CD1c-positive myeloid dendritic cell (primary cell): Measurements from ENCODE around the gene GAPDH.
A peak's percentile ranks its signal among the peaks of the same experiment; 100 is the strongest.
"Not testable (repeated sequence)": the region's sequence is repeated elsewhere in the genome, so short reads cannot be mapped to it uniquely, and the experiment has no call there.

Source experiments
- DNase-seq: peaks from one replicate; pipeline ENCODE4 v3.0.0-alpha.2; 2016; ENCODE audit errors: extremely low spot score

Gene GAPDH

GRCh38 chr12:6546016-6546415 is 11.7 kb downstream of the GAPDH start:
- DNase-seq: no peak

GRCh38 chr12:6547566-6547965 is 13.2 kb downstream of the GAPDH start:
- no peak for DNase-seq

GRCh38 chr12:6547987-6548386 is 13.7 kb downstream of the GAPDH start:
- no peak for DNase-seq

GRCh38 chr12:6548556-6548955 is 14.2 kb downstream of the GAPDH start:
- no peak for DNase-seq

GRCh38 chr12:6548966-6549683 is 14.8 kb downstream of the GAPDH start:
- DNase-seq: peak; percentile 67

GRCh38 chr12:6549684-6550151 is 15.4 kb downstream of the GAPDH start:
- DNase-seq: no peak

- DNase-seq: peak; percentile 67
These were observed 16.2 kb downstream of the GAPDH start for GRCh38 chr12:6550294-6551062.

GRCh38 chr12:6551063-6551461 is 16.7 kb downstream of the GAPDH start:
- no peak for DNase-seq

GRCh38 chr12:6551496-6552139 is 17.3 kb downstream of the GAPDH start:
- no peak for DNase-seq

GRCh38 chr12:6552140-6552551 is 17.8 kb downstream of the GAPDH start:
- DNase-seq: no peak

GRCh38 chr12:6553051-6553868 is 18.9 kb downstream of the GAPDH start:
- no peak for DNase-seq

- peak; percentile 72 for DNase-seq
These were observed 20.1 kb downstream of the GAPDH start for GRCh38 chr12:6554168-6555017.

- peak; percentile 66 for DNase-seq
These were observed 20.8 kb downstream of the GAPDH start for GRCh38 chr12:6555018-6555691.

- not testable (repeated sequence) for DNase-seq
These were observed 22.1 kb downstream of the GAPDH start for GRCh38 chr12:6556496-6556817.

- no peak for DNase-seq
These were observed 22.5 kb downstream of the GAPDH start for GRCh38 chr12:6556857-6557256.

GRCh38 chr12:6558014-6558760 is 23.9 kb downstream of the GAPDH start:
- DNase-seq: peak; percentile 69

- DNase-seq: no peak
These were observed 25.2 kb downstream of the GAPDH start for GRCh38 chr12:6559500-6559899.

GRCh38 chr12:6560501-6561205 is 26.3 kb downstream of the GAPDH start:
- no peak for DNase-seq

- DNase-seq: no peak
These were observed 28.6 kb downstream of the GAPDH start for GRCh38 chr12:6562881-6563280.
